WTC11 (cell line): ENCODE results near the gene NAPSA. TPM values are rescaled to one million over a fixed set of nuclear protein-coding genes. Genes with fewer than 3 reads are reported as not detected.
A peak's percentile ranks its signal among the peaks of the same experiment; 100 is the strongest.

Experiments used
- ATF2 ChIP-seq: sonication (generic); formaldehyde crosslinking; IDR thresholded peaks from 2 replicates; pipeline ENCODE4 v1.8.1; 2022; ENCODE audit warnings: low read depth, missing genetic modification reagents, borderline replicate concordance
- ELF4 ChIP-seq: sonication (generic); formaldehyde crosslinking; IDR thresholded peaks from 2 replicates; pipeline ENCODE4 v1.8.1; 2022; ENCODE audit warnings: low read depth, mild to moderate bottlenecking, moderate library complexity, missing genetic modification reagents
- MLX ChIP-seq: sonication (generic); formaldehyde crosslinking; IDR thresholded peaks from 2 replicates; pipeline ENCODE4 v1.8.1; 2023; ENCODE audit warnings: mild to moderate bottlenecking, missing genetic modification reagents, moderate library complexity
- NR1H2 ChIP-seq: sonication (generic); formaldehyde crosslinking; IDR thresholded peaks from 2 replicates; pipeline ENCODE4 v1.9.0; 2021; ENCODE audit warnings: mild to moderate bottlenecking, moderate library complexity, missing genetic modification reagents
- PRDM15 ChIP-seq: sonication (generic); formaldehyde crosslinking; IDR thresholded peaks from 2 replicates; pipeline ENCODE4 v1.8.0; 2022; ENCODE audit warnings: missing genetic modification reagents
- PRRX2 ChIP-seq: fragments of 250-450 bp; sonication (Bioruptor Pico); IDR thresholded peaks from 2 replicates; pipeline ENCODE4 v1.8.0; 2021; ENCODE audit warnings: mild to moderate bottlenecking
- RELA ChIP-seq: sonication (generic); formaldehyde crosslinking; IDR thresholded peaks from 2 replicates; pipeline ENCODE4 v1.8.1; 2022; ENCODE audit warnings: missing genetic modification reagents, mild to moderate bottlenecking, borderline replicate concordance
- SP1 ChIP-seq: sonication (generic); formaldehyde crosslinking; conservative IDR thresholded peaks from 2 replicates; pipeline ENCODE4 v1.8.1; 2022; ENCODE audit warnings: missing genetic modification reagents
- TCF7 ChIP-seq: sonication (generic); formaldehyde crosslinking; IDR thresholded peaks from 2 replicates; pipeline ENCODE4 v1.8.0; 2022; ENCODE audit warnings: mild to moderate bottlenecking, low read depth, missing genetic modification reagents, moderate library complexity
- TEAD1 ChIP-seq: sonication (generic); formaldehyde crosslinking; IDR thresholded peaks from 2 replicates; pipeline ENCODE4 v1.8.0; 2022; ENCODE audit warnings: mild to moderate bottlenecking, missing genetic modification reagents
- ZNF423 ChIP-seq: fragments of 250-450 bp; sonication (Bioruptor Pico); IDR thresholded peaks from 2 replicates; pipeline ENCODE4 v2.1.2; 2022; ENCODE audit warnings: mild to moderate bottlenecking, moderate library complexity
- total RNA-seq: library from RNA; stranded (reverse); gene quantifications from 3 replicates; pipeline ENCODE4 v1.2.3, GENCODE V29; 2021
- TF ChIP-seq, protein P1 (sequence below): fragments of 250-450 bp; sonication (Bioruptor Pico); IDR thresholded peaks from 2 replicates; pipeline ENCODE4 v1.8.0; 2021; ENCODE audit warnings: mild to moderate bottlenecking
- TF ChIP-seq, protein P2 (sequence below): sonication (generic); formaldehyde crosslinking; IDR thresholded peaks from 2 replicates; pipeline ENCODE4 v1.8.1; 2022; ENCODE audit warnings: mild to moderate bottlenecking, missing genetic modification reagents, moderate library complexity, borderline replicate concordance
- TF ChIP-seq, protein P3 (sequence below): sonication (generic); formaldehyde crosslinking; IDR thresholded peaks from 2 replicates; pipeline ENCODE4 v1.8.1; 2023; ENCODE audit warnings: mild to moderate bottlenecking, moderate library complexity, missing genetic modification reagents
- TF ChIP-seq, protein P4 (sequence below): sonication (generic); formaldehyde crosslinking; IDR thresholded peaks from 2 replicates; pipeline ENCODE4 v1.8.1; 2022; ENCODE audit warnings: missing genetic modification reagents, borderline replicate concordance
- TF ChIP-seq, protein P5 (sequence below): sonication (generic); formaldehyde crosslinking; IDR thresholded peaks from 2 replicates; pipeline ENCODE4 v1.8.1; 2022; ENCODE audit warnings: mild to moderate bottlenecking, moderate library complexity, missing genetic modification reagents
- TF ChIP-seq, protein P6 (sequence below): fragments of 250-450 bp; sonication (Bioruptor Pico); IDR thresholded peaks from 2 replicates; pipeline ENCODE4 v1.9.0; 2021; ENCODE audit warnings: mild to moderate bottlenecking, borderline replicate concordance
- TF ChIP-seq, protein P7 (sequence below): sonication (generic); formaldehyde crosslinking; IDR thresholded peaks from 2 replicates; pipeline ENCODE4 v1.8.0; 2022; ENCODE audit warnings: mild to moderate bottlenecking, missing genetic modification reagents

Gene NAPSA
- total RNA-seq, 1 experiment from 2014 or later: 2.7 TPM

DNA sequence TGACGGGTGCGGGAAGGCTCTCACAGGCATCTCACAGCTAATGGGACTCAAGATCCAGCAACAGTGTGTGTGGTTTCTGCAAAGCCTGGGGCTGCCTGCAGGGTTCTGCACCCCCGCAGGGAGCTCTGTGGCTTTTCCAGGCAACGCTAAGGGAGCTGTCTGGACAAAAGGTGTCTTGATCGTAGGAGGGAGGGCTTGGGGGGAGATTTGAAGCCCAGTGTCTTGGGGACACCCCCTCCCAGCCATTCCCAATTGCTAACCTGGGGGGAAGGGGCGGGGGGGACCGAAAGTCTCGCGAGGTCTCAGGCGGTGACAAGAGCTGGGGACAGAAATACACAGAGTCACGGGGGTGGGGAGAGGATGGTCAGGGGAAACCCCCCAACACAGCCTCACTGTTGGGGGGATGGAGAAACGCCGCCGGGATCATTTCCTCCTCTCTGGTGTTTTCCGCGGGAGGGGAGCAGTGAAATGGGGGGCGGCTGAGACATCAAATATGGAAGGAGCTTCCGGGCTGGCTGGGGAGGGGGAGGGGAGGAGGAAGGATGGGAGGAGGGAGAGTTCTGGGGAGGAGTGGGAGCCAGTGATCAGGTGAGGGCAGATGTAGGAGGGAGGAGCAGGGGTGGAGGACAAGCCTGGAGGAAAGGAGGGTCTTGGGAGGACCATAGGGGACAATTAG lies 49.5 kb downstream of the NAPSA start (continued):
- TF ChIP-seq PRDM15 (CRISPR knock-in tag) (no peak), ELF4 (CRISPR knock-in tag) (peak; percentile 50; the same call in 1 of the 2 replicates), RELA (no peak), NR1H2 (no peak), SP1 (CRISPR knock-in tag) (peak; percentile 25; the same call in 1 of the 2 replicates), ATF2 (no peak), TCF7 (no peak), TEAD1 (no peak), PRRX2 (CRISPR knock-in tag) (no peak), MLX (no peak), ZNF423 (CRISPR knock-in tag) (peak; percentile 80)
- TF ChIP-seq, protein P1, sequence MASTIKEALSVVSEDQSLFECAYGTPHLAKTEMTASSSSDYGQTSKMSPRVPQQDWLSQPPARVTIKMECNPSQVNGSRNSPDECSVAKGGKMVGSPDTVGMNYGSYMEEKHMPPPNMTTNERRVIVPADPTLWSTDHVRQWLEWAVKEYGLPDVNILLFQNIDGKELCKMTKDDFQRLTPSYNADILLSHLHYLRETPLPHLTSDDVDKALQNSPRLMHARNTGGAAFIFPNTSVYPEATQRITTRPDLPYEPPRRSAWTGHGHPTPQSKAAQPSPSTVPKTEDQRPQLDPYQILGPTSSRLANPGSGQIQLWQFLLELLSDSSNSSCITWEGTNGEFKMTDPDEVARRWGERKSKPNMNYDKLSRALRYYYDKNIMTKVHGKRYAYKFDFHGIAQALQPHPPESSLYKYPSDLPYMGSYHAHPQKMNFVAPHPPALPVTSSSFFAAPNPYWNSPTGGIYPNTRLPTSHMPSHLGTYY (CRISPR knock-in tag): no peak
- TF ChIP-seq, protein P2, sequence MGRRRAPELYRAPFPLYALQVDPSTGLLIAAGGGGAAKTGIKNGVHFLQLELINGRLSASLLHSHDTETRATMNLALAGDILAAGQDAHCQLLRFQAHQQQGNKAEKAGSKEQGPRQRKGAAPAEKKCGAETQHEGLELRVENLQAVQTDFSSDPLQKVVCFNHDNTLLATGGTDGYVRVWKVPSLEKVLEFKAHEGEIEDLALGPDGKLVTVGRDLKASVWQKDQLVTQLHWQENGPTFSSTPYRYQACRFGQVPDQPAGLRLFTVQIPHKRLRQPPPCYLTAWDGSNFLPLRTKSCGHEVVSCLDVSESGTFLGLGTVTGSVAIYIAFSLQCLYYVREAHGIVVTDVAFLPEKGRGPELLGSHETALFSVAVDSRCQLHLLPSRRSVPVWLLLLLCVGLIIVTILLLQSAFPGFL (CRISPR knock-in tag): no peak
- TF ChIP-seq, protein P3, sequence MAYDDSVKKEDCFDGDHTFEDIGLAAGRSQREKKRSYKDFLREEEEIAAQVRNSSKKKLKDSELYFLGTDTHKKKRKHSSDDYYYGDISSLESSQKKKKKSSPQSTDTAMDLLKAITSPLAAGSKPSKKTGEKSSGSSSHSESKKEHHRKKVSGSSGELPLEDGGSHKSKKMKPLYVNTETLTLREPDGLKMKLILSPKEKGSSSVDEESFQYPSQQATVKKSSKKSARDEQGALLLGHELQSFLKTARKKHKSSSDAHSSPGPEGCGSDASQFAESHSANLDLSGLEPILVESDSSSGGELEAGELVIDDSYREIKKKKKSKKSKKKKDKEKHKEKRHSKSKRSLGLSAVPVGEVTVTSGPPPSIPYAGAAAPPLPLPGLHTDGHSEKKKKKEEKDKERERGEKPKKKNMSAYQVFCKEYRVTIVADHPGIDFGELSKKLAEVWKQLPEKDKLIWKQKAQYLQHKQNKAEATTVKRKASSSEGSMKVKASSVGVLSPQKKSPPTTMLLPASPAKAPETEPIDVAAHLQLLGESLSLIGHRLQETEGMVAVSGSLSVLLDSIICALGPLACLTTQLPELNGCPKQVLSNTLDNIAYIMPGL: no peak
- TF ChIP-seq, protein P4, sequence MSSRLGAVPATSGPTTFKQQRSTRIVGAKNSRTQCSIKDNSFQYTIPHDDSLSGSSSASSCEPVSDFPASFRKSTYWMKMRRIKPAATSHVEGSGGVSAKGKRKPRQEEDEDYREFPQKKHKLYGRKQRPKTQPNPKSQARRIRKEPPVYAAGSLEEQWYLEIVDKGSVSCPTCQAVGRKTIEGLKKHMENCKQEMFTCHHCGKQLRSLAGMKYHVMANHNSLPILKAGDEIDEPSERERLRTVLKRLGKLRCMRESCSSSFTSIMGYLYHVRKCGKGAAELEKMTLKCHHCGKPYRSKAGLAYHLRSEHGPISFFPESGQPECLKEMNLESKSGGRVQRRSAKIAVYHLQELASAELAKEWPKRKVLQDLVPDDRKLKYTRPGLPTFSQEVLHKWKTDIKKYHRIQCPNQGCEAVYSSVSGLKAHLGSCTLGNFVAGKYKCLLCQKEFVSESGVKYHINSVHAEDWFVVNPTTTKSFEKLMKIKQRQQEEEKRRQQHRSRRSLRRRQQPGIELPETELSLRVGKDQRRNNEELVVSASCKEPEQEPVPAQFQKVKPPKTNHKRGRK (CRISPR knock-in tag): no peak
- TF ChIP-seq, protein P5, sequence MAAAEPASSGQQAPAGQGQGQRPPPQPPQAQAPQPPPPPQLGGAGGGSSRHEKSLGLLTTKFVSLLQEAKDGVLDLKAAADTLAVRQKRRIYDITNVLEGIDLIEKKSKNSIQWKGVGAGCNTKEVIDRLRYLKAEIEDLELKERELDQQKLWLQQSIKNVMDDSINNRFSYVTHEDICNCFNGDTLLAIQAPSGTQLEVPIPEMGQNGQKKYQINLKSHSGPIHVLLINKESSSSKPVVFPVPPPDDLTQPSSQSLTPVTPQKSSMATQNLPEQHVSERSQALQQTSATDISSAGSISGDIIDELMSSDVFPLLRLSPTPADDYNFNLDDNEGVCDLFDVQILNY: no peak
- TF ChIP-seq, protein P6, sequence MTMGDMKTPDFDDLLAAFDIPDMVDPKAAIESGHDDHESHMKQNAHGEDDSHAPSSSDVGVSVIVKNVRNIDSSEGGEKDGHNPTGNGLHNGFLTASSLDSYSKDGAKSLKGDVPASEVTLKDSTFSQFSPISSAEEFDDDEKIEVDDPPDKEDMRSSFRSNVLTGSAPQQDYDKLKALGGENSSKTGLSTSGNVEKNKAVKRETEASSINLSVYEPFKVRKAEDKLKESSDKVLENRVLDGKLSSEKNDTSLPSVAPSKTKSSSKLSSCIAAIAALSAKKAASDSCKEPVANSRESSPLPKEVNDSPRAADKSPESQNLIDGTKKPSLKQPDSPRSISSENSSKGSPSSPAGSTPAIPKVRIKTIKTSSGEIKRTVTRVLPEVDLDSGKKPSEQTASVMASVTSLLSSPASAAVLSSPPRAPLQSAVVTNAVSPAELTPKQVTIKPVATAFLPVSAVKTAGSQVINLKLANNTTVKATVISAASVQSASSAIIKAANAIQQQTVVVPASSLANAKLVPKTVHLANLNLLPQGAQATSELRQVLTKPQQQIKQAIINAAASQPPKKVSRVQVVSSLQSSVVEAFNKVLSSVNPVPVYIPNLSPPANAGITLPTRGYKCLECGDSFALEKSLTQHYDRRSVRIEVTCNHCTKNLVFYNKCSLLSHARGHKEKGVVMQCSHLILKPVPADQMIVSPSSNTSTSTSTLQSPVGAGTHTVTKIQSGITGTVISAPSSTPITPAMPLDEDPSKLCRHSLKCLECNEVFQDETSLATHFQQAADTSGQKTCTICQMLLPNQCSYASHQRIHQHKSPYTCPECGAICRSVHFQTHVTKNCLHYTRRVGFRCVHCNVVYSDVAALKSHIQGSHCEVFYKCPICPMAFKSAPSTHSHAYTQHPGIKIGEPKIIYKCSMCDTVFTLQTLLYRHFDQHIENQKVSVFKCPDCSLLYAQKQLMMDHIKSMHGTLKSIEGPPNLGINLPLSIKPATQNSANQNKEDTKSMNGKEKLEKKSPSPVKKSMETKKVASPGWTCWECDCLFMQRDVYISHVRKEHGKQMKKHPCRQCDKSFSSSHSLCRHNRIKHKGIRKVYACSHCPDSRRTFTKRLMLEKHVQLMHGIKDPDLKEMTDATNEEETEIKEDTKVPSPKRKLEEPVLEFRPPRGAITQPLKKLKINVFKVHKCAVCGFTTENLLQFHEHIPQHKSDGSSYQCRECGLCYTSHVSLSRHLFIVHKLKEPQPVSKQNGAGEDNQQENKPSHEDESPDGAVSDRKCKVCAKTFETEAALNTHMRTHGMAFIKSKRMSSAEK (CRISPR knock-in tag): no peak
- TF ChIP-seq, protein P7, sequence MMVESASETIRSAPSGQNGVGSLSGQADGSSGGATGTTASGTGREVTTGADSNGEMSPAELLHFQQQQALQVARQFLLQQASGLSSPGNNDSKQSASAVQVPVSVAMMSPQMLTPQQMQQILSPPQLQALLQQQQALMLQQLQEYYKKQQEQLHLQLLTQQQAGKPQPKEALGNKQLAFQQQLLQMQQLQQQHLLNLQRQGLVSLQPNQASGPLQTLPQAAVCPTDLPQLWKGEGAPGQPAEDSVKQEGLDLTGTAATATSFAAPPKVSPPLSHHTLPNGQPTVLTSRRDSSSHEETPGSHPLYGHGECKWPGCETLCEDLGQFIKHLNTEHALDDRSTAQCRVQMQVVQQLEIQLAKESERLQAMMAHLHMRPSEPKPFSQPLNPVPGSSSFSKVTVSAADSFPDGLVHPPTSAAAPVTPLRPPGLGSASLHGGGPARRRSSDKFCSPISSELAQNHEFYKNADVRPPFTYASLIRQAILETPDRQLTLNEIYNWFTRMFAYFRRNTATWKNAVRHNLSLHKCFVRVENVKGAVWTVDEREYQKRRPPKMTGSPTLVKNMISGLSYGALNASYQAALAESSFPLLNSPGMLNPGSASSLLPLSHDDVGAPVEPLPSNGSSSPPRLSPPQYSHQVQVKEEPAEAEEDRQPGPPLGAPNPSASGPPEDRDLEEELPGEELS (CRISPR knock-in tag): no peak
